ENCODE measurements around the gene ATP1A2.

The ATP1A2 gene

DNA sequence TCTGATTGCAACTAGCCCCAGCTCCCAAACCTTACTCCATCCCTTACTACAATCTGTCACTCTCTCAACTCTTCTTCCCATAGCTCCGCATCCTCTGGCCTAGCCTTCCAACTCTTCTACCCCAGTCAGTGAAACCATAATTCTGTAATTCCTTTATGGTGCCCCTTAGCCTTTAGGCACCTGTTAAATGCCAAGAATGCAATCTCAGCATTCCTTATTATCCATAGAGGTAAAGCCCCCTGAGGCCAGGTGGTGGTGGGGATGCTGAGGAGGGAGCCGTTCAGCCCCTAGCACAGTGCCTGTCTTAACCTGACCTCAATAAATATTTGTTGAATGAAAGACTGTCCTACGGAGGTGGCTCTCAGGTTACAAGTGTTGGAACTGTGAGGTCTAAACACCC, 14.0 kb downstream of the ATP1A2 start:
- DNase-seq (ENCODE audit: low read depth) = no peak
- no peak for TF ChIP-seq CTCF (IDR thresholded peaks at IDR 0.05; ENCODE audit: low read length, missing control alignments)
- H3K4me3 ChIP-seq (replicated peaks; ENCODE audit: low read depth, low read length) = no peak overlapping the region

GRCh38 chr1:160129966-160130365, 14.4 kb downstream of the ATP1A2 start:
- no peak overlapping the region for H3K4me3 ChIP-seq (replicated peaks; ENCODE audit: low read depth, low read length)
- no peak for DNase-seq (ENCODE audit: low read depth)
- no peak for TF ChIP-seq CTCF (IDR thresholded peaks at IDR 0.05; ENCODE audit: low read length, missing control alignments)

GRCh38 chr1:160130486-160130885, 14.9 kb downstream of the ATP1A2 start:
- H3K4me3 ChIP-seq (replicated peaks; ENCODE audit: low read depth, low read length) = no peak overlapping the region
- DNase-seq (ENCODE audit: low read depth) = no peak
- TF ChIP-seq CTCF (IDR thresholded peaks at IDR 0.05; ENCODE audit: low read length, missing control alignments) = no peak

GRCh38 chr1:160130939-160131338, 15.4 kb downstream of the ATP1A2 start:
- no peak overlapping the region for H3K4me3 ChIP-seq (replicated peaks; ENCODE audit: low read depth, low read length)
- TF ChIP-seq CTCF (IDR thresholded peaks at IDR 0.05; ENCODE audit: low read length, missing control alignments) = no peak
- no peak for DNase-seq (ENCODE audit: low read depth)

- no peak for TF ChIP-seq CTCF (IDR thresholded peaks at IDR 0.05; ENCODE audit: low read length, missing control alignments)
- no peak for DNase-seq (ENCODE audit: low read depth)
- no peak overlapping the region for H3K4me3 ChIP-seq (replicated peaks; ENCODE audit: low read depth, low read length)
Measured at GRCh38 chr1:160131803-160132565, 16.4 kb downstream of the ATP1A2 start.

DNA sequence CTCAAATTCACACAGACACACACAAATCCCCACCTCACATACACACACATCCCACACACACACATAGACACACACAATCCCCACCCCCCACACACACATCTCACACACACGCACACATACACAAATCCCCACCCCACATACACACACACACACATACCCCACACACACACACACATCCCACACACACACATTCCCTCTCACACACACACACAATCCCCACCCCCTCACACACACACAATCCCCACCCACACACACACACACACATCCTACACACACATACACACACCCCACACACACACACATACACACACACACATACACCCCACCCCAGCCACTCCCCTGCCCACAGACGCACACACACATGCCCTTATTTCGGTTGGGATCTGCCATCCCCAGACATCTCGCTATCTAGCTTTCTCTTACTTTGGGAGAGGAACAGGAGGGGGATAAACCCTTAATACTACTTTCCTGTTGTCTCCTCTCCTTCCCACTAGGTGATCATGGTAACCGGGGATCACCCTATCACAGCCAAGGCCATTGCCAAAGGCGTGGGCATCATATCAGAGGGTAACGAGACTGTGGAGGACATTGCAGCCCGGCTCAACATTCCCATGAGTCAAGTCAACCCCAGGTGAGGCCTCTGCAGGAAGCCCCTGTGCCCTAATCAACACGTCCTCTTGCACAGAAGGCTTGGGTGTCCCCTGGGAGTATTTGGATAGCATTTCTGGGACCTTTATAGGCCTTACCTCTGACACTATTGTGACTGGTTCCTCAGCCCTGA, 18.6 kb downstream of the ATP1A2 start:
- TF ChIP-seq CTCF (IDR thresholded peaks at IDR 0.05; ENCODE audit: low read length, missing control alignments) = no peak
- no peak overlapping the region for H3K4me3 ChIP-seq (replicated peaks; ENCODE audit: low read depth, low read length)
- DNase-seq (ENCODE audit: low read depth) = no peak

Data from fibroblast of pulmonary artery (primary cell).